Panc1 (cell line): ENCODE data around the gene ATP11C. TPM values are rescaled to one million over a fixed set of nuclear protein-coding genes. Genes with fewer than 3 reads are reported as not detected.

Source experiments
- ATAC-seq: fragments of 200-7000 bp; cut with Tn5 transposase; 2 replicates; pipeline ENCODE4 v1.9.1; 2020; ENCODE audit warnings: mild to moderate bottlenecking, moderate library complexity
- BruUV-seq: library from RNA; stranded (reverse); fragments of 400-500 nt; replicated peaks from 2 replicates; lab custom pipeline; 2021; lab: Mats Ljungman, UMichigan
- CTCF ChIA-PET: fragments of 300-600 bp; sonication (Branson Sonifier 250); formaldehyde crosslinking; loops from one replicate; lab custom pipeline; 2022; ENCODE audit warnings: antibody characterized with exemption; lab: Charles Lee
- POLR2A ChIA-PET: fragments of 300-600 bp; sonication (Branson Sonifier 250); formaldehyde crosslinking; loops from one replicate; lab custom pipeline; 2022; ENCODE audit warnings: antibody characterized with exemption; lab: Charles Lee
- DNase-seq: peaks from one replicate; pipeline ENCODE4 v3.0.0-alpha.2; 2010; ENCODE audit warnings: low read depth, low spot score
- H3K27ac ChIP-seq: 2 replicates; pipeline ENCODE4 v1.5.1; 2011; ENCODE audit warnings: mild to moderate bottlenecking, low read length, inconsistent platforms
- H3K27me3 ChIP-seq: fragments of 200-500 bp; sonication (Bioruptor generic); 2 replicates; pipeline ENCODE4 v1.6.0; 2014; ENCODE audit warnings: low read length, inconsistent platforms; ENCODE audit not compliant: control insufficient read depth, insufficient read depth
- H3K36me3 ChIP-seq: fragments of 200-500 bp; sonication (Bioruptor generic); 2 replicates; pipeline ENCODE4 v1.5.1; 2014; ENCODE audit warnings: inconsistent platforms, mild to moderate bottlenecking, low read length, moderate library complexity; ENCODE audit not compliant: control insufficient read depth, insufficient read depth
- H3K4me1 ChIP-seq: 2 replicates; pipeline ENCODE4 v1.5.1; 2011; ENCODE audit warnings: inconsistent platforms, mild to moderate bottlenecking, low read length, moderate library complexity; ENCODE audit not compliant: control insufficient read depth, insufficient read depth
- H3K4me3 ChIP-seq, 2 experiments: 2 replicates each; pipeline ENCODE4 v1.5.1; 2011 to 2012; ENCODE audit warnings: low read depth in 2 of 2, low read length in 2 of 2, mild to moderate bottlenecking in 2 of 2, inconsistent platforms in 1 of 2, moderate library complexity in 1 of 2
- H3K9me3 ChIP-seq: fragments of 200-500 bp; sonication (Bioruptor generic); 2 replicates; pipeline ENCODE4 v1.5.1; 2014; ENCODE audit warnings: low read depth, mild to moderate bottlenecking, inconsistent platforms, low read length, moderate library complexity; ENCODE audit not compliant: control insufficient read depth, insufficient read depth
- POLR2AphosphoS5 ChIP-seq: IDR thresholded peaks from 2 replicates; pipeline ENCODE4 v1.6.1; 2012; ENCODE audit warnings: mild to moderate bottlenecking, low read depth, low read length, moderate library complexity
- SIN3A ChIP-seq: IDR thresholded peaks from 2 replicates; pipeline ENCODE4 v1.6.1; 2012; ENCODE audit warnings: low read depth, mild to moderate bottlenecking, low read length, moderate library complexity, borderline replicate concordance; ENCODE audit not compliant: insufficient read depth
- TCF7L2 ChIP-seq: IDR thresholded peaks from 2 replicates; pipeline ENCODE4 v1.6.1; 2011; ENCODE audit warnings: mild to moderate bottlenecking, low read depth, low read length, inconsistent platforms
- in situ Hi-C: cut with HindIII; loops from 2 replicates; pipeline ENCODE4 v1.10.0; 2016; ENCODE audit warnings: low sequenced_read_pairs, low pct_unique_long_range_greater_than_20kb
- intact Hi-C: fragments of 100-400 bp; cut with micrococcal nuclease; formaldehyde crosslinking; loops from one replicate; pipeline ENCODE4 v1.10.0; 2022; ENCODE audit not compliant: unreplicated experiment
- total RNA-seq: library from RNA; stranded (reverse); gene quantifications from one replicate; pipeline ENCODE4 v1.2.1, GENCODE V29; 2021; ENCODE audit not compliant: unreplicated experiment
- TF ChIP-seq, protein P1 (sequence below), 2 experiments: IDR thresholded peaks; 2 replicates each; pipeline ENCODE4 v1.6.1; 2011 to 2012; ENCODE audit warnings: low read depth in 2 of 2, control low read depth in 1 of 2, low read length in 1 of 2, mild to moderate bottlenecking in 1 of 2, moderate library complexity in 1 of 2; ENCODE audit not compliant: insufficient read depth in 1 of 2
- TF ChIP-seq, protein P2 (sequence below): fragments of 450-650 bp; IDR thresholded peaks from 2 replicates; pipeline ENCODE4 v1.5.1; 2017; ENCODE audit warnings: mild to moderate bottlenecking

ATP11C gene
- total RNA-seq, 1 experiment from 2014 or later: 61.3 TPM

- ChIA-PET POLR2A (interaction anchor here (0.6 kb wide), 1 partner anchor 640 kb away, joined by 4 read pairs; no protein-coding TSS in a partner anchor), CTCF (no interaction called here)
- in situ Hi-C loops: no loop called here
- Histone ChIP-seq H3K4me1 (peaks cover 18% of the 10 kb centered on the region), H3K27ac (no peak overlapping the region), H3K36me3 (no peaks in the 10 kb centered on the region), H3K9me3 (no peaks in the 10 kb centered on the region), H3K27me3 (no peaks in the 10 kb centered on the region), H3K4me3 (no peak overlapping the region)
- no peak for DNase-seq
- intact Hi-C loops: no loop called here
- BruUV-seq: no TSS peak
- no peak for TF ChIP-seq POLR2AphosphoS5
- TF ChIP-seq SIN3A: no peak
- TF ChIP-seq, protein P1, sequence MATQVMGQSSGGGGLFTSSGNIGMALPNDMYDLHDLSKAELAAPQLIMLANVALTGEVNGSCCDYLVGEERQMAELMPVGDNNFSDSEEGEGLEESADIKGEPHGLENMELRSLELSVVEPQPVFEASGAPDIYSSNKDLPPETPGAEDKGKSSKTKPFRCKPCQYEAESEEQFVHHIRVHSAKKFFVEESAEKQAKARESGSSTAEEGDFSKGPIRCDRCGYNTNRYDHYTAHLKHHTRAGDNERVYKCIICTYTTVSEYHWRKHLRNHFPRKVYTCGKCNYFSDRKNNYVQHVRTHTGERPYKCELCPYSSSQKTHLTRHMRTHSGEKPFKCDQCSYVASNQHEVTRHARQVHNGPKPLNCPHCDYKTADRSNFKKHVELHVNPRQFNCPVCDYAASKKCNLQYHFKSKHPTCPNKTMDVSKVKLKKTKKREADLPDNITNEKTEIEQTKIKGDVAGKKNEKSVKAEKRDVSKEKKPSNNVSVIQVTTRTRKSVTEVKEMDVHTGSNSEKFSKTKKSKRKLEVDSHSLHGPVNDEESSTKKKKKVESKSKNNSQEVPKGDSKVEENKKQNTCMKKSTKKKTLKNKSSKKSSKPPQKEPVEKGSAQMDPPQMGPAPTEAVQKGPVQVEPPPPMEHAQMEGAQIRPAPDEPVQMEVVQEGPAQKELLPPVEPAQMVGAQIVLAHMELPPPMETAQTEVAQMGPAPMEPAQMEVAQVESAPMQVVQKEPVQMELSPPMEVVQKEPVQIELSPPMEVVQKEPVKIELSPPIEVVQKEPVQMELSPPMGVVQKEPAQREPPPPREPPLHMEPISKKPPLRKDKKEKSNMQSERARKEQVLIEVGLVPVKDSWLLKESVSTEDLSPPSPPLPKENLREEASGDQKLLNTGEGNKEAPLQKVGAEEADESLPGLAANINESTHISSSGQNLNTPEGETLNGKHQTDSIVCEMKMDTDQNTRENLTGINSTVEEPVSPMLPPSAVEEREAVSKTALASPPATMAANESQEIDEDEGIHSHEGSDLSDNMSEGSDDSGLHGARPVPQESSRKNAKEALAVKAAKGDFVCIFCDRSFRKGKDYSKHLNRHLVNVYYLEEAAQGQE (IDR thresholded peaks at IDR 0.05; ENCODE audit: insufficient read depth in 1 of 2, low read depth in 2 of 2, low read length in 1 of 2): no peak
- TF ChIP-seq TCF7L2: no peak
- TF ChIP-seq, protein P2, sequence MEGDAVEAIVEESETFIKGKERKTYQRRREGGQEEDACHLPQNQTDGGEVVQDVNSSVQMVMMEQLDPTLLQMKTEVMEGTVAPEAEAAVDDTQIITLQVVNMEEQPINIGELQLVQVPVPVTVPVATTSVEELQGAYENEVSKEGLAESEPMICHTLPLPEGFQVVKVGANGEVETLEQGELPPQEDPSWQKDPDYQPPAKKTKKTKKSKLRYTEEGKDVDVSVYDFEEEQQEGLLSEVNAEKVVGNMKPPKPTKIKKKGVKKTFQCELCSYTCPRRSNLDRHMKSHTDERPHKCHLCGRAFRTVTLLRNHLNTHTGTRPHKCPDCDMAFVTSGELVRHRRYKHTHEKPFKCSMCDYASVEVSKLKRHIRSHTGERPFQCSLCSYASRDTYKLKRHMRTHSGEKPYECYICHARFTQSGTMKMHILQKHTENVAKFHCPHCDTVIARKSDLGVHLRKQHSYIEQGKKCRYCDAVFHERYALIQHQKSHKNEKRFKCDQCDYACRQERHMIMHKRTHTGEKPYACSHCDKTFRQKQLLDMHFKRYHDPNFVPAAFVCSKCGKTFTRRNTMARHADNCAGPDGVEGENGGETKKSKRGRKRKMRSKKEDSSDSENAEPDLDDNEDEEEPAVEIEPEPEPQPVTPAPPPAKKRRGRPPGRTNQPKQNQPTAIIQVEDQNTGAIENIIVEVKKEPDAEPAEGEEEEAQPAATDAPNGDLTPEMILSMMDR: no peak
- ATAC-seq: no peak
Measured at GRCh38 chrX:139902559-139902958, 30.3 kb downstream of the ATP11C start.

DNA sequence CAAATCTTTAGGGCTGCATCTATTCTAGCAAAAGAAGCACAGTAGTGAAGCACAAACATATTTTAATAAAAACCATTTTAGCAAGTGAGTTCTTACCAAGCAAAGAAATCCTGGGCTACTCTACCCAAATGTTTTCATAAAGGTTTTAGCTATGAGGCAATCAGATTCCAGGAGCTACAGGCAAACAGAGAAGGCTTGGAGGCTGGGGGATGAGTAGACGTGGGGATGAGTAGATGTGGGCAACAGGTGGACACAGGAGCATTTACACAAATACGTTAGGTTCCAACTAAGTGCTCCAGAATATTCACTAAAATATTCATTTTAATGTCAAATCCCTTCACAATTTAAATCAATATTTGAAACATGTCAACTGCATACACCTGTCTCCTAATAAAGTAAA lies 34.5 kb downstream of the ATP11C start:
- no peaks in the 10 kb centered on the region for H3K27me3 ChIP-seq
- H3K27ac ChIP-seq: no peak overlapping the region
- ATAC-seq (no peak), DNase-seq (no peak)
- no TSS peak for BruUV-seq
- H3K9me3 ChIP-seq: no peaks in the 10 kb centered on the region
- H3K4me3 ChIP-seq: no peak overlapping the region
- H3K36me3 ChIP-seq: no peaks in the 10 kb centered on the region
- TF ChIP-seq TCF7L2: no peak
- TF ChIP-seq, protein P1 (IDR thresholded peaks at IDR 0.05; ENCODE audit: insufficient read depth in 1 of 2, low read depth in 2 of 2, low read length in 1 of 2): no peak
- no peak for TF ChIP-seq POLR2AphosphoS5
- TF ChIP-seq SIN3A: no peak
- TF ChIP-seq, protein P2: no peak
- ChIA-PET CTCF (no interaction called here), POLR2A (interaction anchor here (0.6 kb wide), 2 partner anchors 52 to 53 kb away, joined by 6 to 10 read pairs; no protein-coding TSS in a partner anchor)
- in situ Hi-C loops (no loop called here), intact Hi-C loops (no loop called here)
- H3K4me1 ChIP-seq: peaks cover 3% of the 10 kb centered on the region
